ENCODE data around the gene SOCS7.
A peak's percentile ranks its signal among the peaks of the same experiment; 100 is the strongest.

The SOCS7 gene

GRCh38 chr17:38324141-38324697 is 27.4 kb upstream of the SOCS7 start:
- DNase-seq (ENCODE audit: extremely low read depth, low read depth) = peak; percentile 32
- TF ChIP-seq CTCF (IDR thresholded peaks at IDR 0.05; ENCODE audit: low read depth, low read length, missing control alignments) = no peak
- H3K4me3 ChIP-seq (replicated peaks; ENCODE audit: low read depth, low read length) = no peak overlapping the region

DNA sequence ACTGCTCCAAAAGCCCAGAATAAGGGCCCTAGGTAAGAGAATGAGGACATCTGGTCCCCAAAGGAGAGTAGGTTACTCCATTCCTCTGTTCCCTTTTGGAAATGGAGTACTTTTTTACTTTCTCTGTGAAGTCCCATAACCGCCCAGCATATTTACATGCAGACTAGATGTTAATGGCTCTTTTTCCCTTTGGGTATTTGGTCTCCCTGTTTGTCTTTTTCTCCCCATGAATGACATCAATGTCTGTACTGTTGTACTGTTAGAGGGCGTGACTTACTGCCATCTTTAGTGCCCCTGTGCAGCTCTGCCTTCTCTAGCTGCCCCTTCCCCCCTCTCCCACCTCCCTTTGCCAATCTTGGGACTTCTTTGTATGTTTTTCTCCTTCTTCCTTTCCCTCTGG is 26.9 kb upstream of the SOCS7 start:
- no peak for TF ChIP-seq CTCF (IDR thresholded peaks at IDR 0.05; ENCODE audit: low read depth, low read length, missing control alignments)
- DNase-seq (ENCODE audit: extremely low read depth, low read depth) = no peak
- H3K4me3 ChIP-seq (replicated peaks; ENCODE audit: low read depth, low read length) = no peak overlapping the region

- H3K4me3 ChIP-seq (replicated peaks; ENCODE audit: low read depth, low read length) = no peak overlapping the region
- TF ChIP-seq CTCF (IDR thresholded peaks at IDR 0.05; ENCODE audit: low read depth, low read length, missing control alignments) = no peak
- no peak for DNase-seq (ENCODE audit: extremely low read depth, low read depth)
These were observed 26.3 kb upstream of the SOCS7 start for GRCh38 chr17:38325221-38325851.

DNA sequence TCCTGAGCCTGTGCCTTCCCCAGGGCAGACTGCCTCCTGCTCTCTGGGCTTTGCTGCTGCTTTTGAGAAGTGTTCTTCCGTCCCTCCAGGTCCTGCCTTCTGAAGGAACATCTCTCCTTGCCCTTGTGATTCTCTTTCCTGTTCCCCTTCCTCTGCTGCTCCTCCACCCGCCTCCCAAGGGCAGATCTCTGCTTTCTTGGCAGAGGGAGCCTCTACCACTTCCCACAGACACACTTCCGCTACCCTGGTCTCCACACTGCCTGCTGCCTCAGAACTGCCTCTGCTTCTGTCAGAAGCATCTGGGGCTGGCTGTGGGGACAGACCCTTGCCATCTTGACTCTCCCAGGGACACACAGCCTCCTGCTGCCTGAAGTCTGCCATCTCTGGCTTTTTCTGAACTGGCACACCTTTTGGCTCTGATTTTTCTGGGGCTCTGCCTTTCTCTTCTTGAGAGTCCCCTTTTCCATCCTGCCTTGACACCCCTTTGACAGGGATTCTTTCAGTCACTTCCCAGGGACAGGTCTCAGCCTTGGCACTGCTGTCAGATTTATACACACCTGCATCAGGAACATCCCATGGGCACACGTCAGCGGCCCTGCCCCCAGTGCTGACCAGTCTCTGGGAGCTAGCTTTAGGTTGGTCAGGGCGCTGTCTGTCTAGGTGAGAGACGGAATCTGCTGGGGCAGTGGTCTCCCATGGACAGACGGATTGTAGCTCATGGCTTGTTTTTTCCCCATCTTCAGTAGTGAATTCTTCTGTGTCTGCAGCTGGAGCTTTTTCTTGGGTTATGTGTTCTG is 24.4 kb upstream of the SOCS7 start:
- DNase-seq (ENCODE audit: extremely low read depth, low read depth) = no peak
- TF ChIP-seq CTCF (IDR thresholded peaks at IDR 0.05; ENCODE audit: low read depth, low read length, missing control alignments) = no peak
- H3K4me3 ChIP-seq (replicated peaks; ENCODE audit: low read depth, low read length) = no peak overlapping the region

- TF ChIP-seq CTCF (IDR thresholded peaks at IDR 0.05; ENCODE audit: low read depth, low read length, missing control alignments) = no peak
- no peak overlapping the region for H3K4me3 ChIP-seq (replicated peaks; ENCODE audit: low read depth, low read length)
- DNase-seq (ENCODE audit: extremely low read depth, low read depth) = no peak
These were observed 23.7 kb upstream of the SOCS7 start for GRCh38 chr17:38327936-38328335.

DNA sequence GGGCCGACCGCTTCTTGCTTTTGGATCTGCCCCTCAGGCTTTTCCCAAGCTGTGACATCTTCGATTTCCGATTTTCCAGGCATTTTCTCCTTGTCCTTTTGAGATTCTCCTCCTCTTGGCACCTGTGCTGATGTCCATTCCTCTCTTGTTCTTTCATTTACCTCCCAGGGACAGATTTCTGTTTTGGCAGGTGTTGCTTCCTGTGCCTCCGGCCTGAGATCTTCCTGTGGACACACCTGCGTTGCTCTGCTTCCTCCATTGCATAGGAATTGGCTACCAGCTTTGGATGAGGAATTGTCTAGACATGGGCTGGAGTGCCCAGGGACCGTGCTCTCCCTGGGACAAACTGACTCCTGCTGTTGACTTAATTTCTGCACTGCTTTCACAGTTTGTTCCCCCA is 23.0 kb upstream of the SOCS7 start:
- no peak for TF ChIP-seq CTCF (IDR thresholded peaks at IDR 0.05; ENCODE audit: low read depth, low read length, missing control alignments)
- DNase-seq (ENCODE audit: extremely low read depth, low read depth) = no peak
- no peak overlapping the region for H3K4me3 ChIP-seq (replicated peaks; ENCODE audit: low read depth, low read length)
